AG10803 (cell line): ENCODE data around the gene ZCCHC10.

Experiments
- DNase-seq: peaks from one replicate; pipeline ENCODE4 v3.0.0; 2010; ENCODE audit warnings: low read depth
- H3K4me3 ChIP-seq: 2 replicates; pipeline ENCODE4 v1.5.1; 2011; ENCODE audit warnings: mild to moderate bottlenecking, low read length, control low read depth
- TF ChIP-seq, protein P1 (sequence below): conservative IDR thresholded peaks from 2 replicates; pipeline ENCODE4 v1.5.1; 2011; ENCODE audit warnings: mild to moderate bottlenecking, low read length, control low read depth, inconsistent platforms

Gene ZCCHC10

DNA sequence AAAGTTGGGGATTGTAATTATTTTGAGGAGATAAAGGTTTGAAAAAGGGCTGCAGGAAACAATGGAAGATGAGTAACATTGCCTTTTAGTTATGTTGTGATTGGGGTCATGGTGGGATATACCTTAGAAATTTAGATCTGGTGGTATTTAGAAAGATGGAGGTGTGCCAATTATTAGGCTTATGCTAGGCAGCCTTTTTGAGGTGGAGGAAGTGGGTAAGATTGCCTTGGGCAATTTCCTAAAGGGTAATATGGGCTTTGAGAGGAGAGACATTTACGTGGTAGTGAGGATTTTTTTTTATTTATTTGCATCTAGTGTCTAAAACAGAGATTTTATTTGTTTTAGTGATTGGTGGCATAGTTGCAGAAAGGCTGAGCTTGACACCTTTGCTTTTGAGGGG lies 35.9 kb upstream of the ZCCHC10 start:
- H3K4me3 ChIP-seq: no peak overlapping the region
- TF ChIP-seq, protein P1, sequence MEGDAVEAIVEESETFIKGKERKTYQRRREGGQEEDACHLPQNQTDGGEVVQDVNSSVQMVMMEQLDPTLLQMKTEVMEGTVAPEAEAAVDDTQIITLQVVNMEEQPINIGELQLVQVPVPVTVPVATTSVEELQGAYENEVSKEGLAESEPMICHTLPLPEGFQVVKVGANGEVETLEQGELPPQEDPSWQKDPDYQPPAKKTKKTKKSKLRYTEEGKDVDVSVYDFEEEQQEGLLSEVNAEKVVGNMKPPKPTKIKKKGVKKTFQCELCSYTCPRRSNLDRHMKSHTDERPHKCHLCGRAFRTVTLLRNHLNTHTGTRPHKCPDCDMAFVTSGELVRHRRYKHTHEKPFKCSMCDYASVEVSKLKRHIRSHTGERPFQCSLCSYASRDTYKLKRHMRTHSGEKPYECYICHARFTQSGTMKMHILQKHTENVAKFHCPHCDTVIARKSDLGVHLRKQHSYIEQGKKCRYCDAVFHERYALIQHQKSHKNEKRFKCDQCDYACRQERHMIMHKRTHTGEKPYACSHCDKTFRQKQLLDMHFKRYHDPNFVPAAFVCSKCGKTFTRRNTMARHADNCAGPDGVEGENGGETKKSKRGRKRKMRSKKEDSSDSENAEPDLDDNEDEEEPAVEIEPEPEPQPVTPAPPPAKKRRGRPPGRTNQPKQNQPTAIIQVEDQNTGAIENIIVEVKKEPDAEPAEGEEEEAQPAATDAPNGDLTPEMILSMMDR: no peak
- no peak for DNase-seq

DNA sequence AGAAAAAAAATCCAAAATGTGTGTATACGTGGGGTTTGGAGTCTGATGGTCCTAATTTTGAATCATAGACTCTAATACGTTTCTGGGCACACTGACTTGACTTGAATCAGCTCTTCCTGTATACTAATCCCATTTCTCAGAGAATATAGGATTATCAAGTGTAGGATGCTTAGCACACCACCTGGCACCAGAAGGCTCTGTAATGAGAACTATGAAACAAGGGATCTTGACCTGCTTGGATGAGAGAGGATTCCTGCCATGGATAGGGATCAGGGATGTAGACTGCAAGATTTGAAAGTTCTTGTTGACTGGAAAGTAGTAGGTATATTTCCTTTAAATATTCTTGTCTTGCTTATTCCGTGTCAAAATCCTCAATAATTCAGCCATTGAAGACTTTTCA lies 33.3 kb upstream of the ZCCHC10 start:
- TF ChIP-seq, protein P1: no peak

DNA sequence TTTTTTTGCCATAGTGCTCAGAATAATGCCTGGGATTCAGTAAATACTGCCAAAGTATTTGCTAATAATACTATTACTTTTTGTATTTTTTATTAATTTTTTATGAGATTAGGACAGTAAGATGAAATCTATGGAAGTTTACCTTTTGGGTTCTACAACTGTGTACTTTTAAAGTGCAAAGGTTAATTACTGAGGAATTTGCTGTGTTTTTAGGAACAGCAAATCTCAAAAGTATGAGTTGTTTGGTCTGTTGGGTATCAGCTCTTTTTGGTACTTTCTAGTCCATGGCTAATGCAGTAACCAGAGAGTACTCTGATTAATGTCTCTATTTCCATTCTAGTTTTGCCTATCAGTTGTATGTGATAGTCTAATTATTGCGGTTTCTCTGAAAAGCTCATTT lies 30.5 kb upstream of the ZCCHC10 start:
- no peak for DNase-seq
- H3K4me3 ChIP-seq: no peak overlapping the region
- TF ChIP-seq, protein P1: no peak

More for the DNA sequence above, 33.3 kb upstream of the ZCCHC10 start:
- H3K4me3 ChIP-seq: no peak overlapping the region
- DNase-seq: no peak

DNA sequence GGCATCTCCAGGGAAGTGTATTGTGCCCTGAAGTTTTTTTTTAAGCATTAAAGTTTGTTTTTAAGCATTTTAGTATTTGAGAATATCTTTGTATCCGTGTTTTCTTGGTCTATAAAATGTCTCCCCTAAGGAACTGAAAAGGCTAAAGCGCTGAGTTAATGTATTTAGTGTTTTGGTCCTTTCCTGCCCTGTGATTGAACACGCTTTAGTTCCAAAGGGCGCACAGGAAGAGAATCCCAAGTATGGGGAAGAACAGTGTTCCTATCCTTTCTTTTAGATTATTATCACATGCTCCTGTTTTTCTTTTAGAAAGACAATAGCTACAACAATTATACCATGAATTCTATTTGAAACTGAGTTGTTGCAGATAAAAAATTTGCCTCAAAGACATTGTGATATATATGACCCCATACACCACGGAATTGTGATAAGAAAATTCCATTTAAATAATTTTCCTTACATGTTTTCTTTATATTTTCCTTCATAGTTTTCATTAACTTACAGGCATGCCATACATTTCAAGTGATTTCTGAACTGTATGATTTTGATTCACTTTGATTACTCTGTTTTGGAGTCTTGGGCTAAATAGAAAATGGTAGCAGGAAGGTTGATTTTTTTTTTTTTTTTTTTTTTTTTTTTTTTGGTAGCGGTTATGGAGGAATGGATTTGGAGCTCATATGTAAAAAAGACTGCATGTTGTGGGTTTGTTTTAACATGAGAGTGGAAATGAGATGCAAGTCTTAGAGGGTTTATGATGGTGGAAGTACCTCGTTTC lies 28.5 kb upstream of the ZCCHC10 start:
- TF ChIP-seq, protein P1: no peak
- H3K4me3 ChIP-seq: no peak overlapping the region
- DNase-seq: no peak

DNA sequence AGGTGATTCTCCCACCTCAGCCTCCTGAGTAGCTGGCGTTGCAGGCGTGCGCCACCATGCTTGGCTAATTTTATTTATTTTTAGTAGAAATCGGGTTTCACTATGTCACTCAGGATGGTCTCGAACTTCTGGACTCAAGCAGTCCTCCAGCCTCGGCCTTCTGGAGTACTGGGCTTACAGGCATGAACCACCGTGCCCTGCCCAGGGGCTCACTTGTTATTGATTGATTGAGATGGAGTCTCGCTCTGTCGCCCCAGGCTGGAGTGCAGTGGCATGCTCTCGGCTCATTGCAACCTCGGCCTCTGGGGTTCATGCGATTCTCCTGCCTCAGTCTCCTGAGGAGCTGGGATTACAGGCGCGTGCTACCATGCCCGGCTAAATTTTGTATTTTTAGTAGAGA lies 27.1 kb upstream of the ZCCHC10 start:
- H3K4me3 ChIP-seq: peak overlapping the region; percentile 98
- TF ChIP-seq, protein P1: no peak
- DNase-seq: no peak

DNA sequence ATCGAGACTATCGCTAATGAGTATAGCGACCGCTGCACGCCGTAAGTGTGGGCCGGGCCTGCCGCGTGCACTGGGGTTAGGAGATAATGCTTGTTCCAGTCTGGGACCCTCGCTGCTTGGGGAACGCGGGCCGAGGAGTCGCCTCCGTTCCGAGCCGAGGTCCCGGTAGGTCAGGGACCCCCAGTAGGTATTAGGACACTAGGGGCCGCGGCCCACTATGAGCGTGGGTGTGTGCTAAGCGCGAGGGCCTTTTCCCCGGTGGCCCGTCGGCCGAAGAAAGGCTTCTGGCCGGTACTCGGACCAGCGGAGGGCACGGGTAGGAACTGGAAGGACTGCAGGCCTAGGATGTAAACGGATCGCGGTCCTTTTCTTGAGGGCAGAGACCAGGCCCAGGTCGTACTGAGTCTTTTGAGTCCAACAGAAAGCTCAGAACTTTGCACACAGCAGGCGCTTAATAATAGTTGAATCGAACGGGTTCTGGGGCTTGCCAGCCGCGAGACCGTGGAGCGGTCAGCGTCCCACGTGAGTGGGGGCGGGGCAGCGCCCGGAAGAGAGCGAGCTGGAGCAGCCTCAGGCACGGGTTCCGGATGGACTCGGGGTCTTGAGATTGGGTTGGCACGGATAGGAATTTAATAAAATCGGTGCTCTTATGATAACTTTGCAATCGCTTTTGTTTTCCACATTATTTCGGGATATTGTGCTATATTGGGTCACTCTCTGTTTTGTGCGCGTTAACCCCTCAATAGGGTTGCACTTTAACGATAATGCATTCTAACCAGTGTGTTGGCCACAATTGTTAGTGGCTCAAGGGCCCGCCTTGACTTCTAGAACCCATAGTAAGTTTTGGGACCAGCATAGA lies 26.2 kb upstream of the ZCCHC10 start:
- H3K4me3 ChIP-seq: peak overlapping the region; percentile 98
- peak; percentile 45 for DNase-seq
- TF ChIP-seq, protein P1: no peak
